HG03342 (cell line): ENCODE measurements around the gene ARF1.
A peak's percentile ranks its signal among the peaks of the same experiment; 100 is the strongest.

Source experiments
- ATAC-seq: cut with Tn5 transposase; IDR thresholded peaks from one replicate; pipeline ENCODE4 v1.9.1; 2021; ENCODE audit warnings: mild to moderate bottlenecking, moderate library complexity; ENCODE audit not compliant: unreplicated experiment

ARF1 gene

DNA sequence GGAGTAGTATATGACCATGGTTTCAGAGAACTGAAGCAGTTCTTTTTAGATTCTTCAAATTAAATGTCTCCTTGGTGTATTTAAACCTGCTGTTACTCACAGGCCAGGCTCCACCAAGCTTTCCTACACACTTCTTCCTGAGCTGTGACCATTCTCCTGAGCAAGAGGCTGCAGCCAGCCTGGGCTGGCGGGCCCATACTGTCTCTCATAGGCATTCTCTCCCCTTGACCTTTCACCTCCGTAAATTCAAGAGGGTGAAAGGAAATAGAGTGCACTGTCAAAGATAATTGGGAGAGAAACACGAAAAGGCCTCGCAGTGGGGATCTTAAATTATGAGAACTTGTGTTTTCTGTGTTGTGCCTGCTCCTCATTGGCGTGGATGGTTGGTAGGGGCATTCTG is 2.3 kb downstream of the ARF1 start:
- ATAC-seq, result no peak

- no peak for ATAC-seq
Measured at GRCh38 chr1:228085287-228085951, 2.9 kb downstream of the ARF1 start.

DNA sequence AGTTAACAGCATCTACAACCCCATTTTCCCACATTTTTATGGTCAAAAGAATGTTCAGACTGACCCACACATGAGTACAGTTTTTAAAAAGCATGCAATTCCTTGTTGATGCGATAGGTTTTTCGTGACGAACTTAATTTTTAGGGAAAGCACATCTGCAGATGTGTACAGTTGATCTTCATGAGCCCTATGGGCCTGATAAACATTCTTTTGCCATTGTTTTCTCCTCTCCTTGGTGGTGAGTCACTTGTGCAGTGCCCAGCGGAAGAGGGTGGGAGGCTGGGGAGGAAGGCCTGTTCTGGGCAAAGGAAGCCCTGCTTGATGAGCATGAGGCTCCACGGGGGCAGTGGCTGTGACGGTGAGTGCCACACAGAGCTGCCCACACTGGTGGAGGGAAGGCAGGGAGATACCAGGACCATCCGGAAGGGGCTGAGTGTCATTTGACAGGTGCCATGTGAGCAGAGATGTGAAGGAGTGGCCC is 5.3 kb downstream of the ARF1 start:
- no peak for ATAC-seq

DNA sequence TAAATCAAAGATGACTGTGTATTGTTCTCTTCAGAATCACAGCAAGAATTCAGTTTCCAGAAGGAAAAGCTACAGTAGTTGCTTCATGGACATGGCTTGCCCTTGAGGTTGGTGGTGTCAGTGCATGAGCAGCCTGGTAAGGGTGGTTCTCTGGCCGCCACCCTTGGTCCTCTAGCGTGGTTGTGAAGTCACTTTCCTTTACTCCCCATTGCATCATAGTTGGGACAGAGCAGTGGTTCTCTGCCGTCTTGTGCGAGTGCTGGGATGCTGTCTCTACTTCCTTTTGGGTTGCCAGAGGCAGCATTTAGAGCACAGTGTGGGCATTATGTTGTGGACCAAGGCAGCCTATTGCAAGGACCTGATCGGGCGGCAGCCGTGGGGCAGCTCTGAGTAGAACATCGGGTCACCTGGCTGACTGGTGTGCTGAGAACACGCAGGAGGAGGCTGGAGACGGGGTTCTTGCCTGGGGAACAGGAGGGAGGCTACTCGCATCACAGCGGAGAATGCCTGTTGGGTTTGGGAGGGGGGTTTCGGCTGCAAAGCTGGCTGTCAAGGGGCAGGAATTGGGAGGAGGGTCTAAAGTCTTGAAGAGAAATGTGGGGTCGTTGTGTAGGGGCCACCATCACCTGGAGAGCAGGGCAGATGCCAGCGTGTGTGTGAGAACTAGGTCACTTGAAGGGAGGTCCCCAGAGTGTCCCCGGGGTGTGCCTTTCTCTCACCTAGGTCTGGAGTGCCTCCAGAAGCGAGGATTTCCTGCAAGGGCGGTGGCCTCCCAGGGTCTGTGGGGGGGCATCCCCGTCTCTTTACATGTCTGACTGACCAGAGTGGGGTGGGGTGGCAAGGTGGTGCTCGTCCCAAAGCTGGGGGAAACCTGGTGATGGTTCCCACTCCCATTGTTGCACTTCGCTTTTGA is 6.3 kb downstream of the ARF1 start:
- ATAC-seq, result no peak

GRCh38 chr1:228089519-228090380 is 7.2 kb downstream of the ARF1 start:
- ATAC-seq, result peak; percentile 41

GRCh38 chr1:228090613-228091081 is 8.1 kb downstream of the ARF1 start:
- no peak for ATAC-seq

DNA sequence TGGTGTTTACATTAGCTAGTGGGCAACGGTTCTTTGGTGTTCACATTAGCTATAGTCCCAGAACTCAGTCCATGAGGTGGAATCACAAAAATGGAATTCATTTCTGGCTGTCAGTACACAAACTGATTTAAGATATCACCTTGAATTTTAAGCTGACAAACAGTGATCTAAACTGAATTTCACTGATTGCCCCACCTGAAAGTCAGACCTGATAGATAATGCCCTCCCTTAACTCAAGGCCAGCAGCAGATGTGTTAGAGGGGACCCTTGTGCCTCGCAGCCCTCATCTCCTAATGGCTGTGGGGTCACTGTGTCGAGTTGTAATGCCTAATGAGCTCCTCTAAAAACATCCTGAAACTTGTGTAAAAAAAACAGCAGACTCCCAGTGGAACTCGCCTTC is 8.6 kb downstream of the ARF1 start:
- ATAC-seq, result no peak

GRCh38 chr1:228092342-228093049 is 10.0 kb downstream of the ARF1 start:
- no peak for ATAC-seq

- ATAC-seq, result no peak
Measured at GRCh38 chr1:228093050-228093906, 10.8 kb downstream of the ARF1 start.

DNA sequence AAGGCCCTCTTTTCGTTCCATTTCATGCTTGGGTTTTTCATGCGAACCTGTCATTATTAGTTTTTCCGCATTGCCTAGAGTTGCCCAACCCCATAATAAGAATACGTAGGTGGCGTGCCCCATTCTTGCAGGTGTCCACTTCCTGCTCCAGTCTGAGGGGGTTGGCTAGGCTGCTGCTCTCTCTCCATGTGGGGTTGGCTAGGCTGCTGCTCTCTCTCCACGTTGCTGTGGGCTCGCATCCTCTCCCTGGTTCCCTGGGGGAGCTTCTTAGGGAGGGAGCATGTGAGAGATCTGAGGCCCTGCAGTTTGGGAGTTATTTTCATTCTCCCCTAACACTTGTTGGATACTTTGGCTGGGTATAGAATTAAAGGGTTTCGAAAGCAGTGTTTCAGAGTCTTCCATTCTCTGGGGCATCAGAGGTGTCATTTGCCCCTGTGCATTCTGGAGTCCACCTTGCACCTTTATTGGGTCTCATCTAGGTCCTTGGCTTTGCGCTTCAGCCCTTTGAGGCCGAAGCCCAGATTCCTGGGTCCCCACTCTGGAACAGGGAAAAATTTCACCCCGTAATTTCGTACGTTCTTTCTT is 12.0 kb downstream of the ARF1 start:
- no peak for ATAC-seq

- ATAC-seq, result no peak
Measured at GRCh38 chr1:228095161-228095560, 12.7 kb downstream of the ARF1 start.

DNA sequence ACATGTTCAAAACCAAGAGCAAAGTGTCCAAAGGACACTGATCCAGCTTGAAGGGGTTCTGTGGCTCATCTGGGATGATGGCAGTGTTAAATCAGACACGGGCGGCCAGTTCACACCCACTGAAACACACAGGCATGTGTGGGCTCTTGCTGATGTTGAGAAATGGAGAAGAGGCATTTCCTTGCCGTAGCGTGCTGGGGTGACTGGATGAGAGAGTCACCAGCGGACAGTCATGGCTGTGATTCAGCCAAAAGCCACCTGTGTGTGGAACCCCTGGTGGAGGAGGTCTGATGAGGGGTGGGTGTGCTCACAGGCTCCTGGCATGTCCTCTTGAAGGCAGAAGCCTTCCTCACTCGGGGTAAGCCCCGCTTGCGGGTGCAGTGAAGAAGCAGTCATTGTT is 13.4 kb downstream of the ARF1 start:
- ATAC-seq, result no peak

DNA sequence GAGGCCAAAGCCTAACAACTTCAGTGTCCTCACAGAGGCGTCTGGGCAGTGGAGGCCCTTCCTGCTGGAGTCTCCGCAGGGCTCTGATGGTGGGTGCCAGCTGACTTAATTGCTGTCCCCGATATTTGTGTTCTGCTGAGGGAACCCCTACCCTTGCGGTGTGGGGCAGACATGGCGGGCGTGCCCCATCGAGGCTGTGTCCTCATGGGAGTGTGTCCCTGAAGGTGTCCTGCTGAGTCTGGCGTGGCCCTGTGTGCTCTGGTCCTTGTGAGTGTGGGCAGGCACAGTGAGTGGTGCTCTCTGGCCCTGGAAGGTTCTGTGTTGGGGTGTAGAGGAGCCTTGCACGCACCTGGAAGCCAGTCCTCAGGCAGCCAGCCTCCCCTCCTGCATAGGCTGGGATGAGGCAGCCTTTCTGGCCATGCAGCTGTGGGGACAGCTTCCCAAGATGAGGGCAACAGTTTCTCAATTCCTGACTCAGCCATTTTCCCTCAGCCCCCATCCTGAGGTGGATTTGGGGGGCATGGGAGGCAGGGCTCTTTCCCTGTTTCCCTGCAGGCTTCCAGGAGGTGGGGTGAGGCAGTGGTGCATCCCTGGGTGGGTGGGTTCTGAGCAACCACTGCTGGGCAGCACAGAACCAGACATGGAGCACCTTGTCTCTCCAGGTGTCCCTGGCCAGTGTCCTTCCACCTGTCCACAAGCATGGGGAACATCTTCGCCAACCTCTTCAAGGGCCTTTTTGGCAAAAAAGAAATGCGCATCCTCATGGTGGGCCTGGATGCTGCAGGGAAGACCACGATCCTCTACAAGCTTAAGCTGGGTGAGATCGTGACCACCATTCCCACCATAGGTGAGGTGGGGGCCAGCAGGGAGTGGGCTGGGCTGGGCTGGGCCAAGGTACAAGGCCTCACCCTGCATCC is 14.2 kb downstream of the ARF1 start:
- ATAC-seq, result no peak

GRCh38 chr1:228097333-228098081 is 15.0 kb downstream of the ARF1 start:
- ATAC-seq, result no peak

DNA sequence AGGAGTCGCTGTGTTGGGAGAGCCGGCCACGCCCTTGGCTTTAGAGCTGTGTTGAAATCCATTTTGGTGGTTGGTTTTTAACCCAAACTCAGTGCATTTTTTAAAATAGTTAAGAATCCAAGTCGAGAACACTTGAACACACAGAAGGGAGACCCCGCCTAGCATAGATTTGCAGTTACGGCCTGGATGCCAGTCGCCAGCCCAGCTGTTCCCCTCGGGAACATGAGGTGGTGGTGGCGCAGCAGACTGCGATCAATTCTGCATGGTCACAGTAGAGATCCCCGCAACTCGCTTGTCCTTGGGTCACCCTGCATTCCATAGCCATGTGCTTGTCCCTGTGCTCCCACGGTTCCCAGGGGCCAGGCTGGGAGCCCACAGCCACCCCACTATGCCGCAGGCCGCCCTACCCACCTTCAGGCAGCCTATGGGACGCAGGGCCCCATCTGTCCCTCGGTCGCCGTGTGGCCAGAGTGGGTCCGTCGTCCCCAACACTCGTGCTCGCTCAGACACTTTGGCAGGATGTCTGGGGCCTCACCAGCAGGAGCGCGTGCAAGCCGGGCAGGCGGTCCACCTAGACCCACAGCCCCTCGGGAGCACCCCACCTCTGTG is 15.9 kb downstream of the ARF1 start:
- no peak for ATAC-seq

GRCh38 chr1:228099331-228099732 is 16.8 kb downstream of the ARF1 start:
- ATAC-seq, result no peak
